Astrocyte of the hippocampus (primary cell): ENCODE results near the gene MYO15A.

Source experiments
- DNase-seq: peaks from one replicate; pipeline ENCODE4 v3.0.0; 2011; ENCODE audit warnings: low read depth, low spot score

Gene MYO15A

DNA sequence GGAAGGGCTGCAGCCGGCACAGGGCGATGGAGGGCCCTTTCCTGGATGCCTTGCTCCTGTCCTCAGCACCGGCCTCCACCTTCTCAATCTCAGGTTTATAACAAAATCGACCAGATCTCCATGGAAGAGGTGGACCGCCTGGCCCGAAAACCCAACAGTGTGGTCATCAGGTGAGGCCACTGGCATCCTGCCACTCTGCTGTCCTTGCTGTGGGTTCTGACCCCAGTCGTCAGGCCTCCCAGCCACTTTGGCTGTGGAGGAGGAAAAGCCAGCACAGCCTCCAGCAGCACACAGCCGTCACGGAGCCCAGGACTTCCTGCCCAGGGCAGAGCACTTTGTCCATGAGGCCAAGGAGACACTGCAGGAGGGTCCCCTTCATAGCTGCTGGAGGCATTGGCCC, 6.7 kb upstream of the MYO15A start:
- no peak for DNase-seq

DNA sequence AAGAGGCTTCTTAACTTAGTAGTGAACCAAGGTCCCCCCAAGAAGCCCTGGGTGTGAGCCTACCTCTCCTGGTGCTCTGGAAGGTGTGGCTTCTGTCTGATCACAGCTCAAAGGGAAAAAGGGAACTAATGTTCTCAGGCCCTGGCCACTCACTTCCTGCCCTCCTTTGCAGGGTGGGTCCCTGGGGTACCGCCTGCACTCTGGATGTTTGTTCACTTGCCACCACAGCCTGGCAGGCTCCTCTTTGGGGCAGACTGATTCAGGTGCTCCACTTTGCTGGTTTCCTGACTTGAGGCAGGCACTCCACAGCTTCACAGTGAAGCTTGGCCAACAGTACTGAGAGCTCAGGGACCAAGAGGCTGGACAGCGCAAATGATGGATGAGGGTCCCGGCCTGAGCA, 5.9 kb upstream of the MYO15A start:
- no peak for DNase-seq

DNA sequence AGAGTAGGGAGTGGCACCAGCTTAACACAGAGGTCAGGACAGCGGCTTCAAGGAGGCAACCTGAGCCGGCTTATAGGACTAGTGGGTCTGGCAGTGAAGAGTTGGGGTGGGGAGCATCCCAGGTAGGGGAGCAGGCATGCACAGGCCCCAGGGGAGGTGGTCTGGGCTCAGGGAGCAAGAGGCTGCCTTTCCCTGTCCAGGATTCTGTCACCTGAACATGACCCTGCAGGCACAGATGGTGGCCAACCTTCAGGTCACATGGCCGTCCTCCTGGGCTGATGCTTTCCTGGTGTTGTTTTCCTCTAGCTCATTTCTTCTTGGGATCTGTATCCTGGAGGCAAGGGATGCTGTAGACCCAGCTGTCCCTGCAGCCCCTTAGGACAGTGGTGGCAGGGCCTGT, 3.5 kb upstream of the MYO15A start:
- DNase-seq, result no peak

GRCh38 chr17:18105595-18105994, 3.0 kb upstream of the MYO15A start:
- no peak for DNase-seq

- no peak for DNase-seq
These were observed 2.3 kb upstream of the MYO15A start for GRCh38 chr17:18106211-18106610.

GRCh38 chr17:18107061-18107790, 1.3 kb upstream of the MYO15A start:
- no peak for DNase-seq

- no peak for DNase-seq
These were observed 585 bp upstream of the MYO15A start for GRCh38 chr17:18107971-18108370.

DNA sequence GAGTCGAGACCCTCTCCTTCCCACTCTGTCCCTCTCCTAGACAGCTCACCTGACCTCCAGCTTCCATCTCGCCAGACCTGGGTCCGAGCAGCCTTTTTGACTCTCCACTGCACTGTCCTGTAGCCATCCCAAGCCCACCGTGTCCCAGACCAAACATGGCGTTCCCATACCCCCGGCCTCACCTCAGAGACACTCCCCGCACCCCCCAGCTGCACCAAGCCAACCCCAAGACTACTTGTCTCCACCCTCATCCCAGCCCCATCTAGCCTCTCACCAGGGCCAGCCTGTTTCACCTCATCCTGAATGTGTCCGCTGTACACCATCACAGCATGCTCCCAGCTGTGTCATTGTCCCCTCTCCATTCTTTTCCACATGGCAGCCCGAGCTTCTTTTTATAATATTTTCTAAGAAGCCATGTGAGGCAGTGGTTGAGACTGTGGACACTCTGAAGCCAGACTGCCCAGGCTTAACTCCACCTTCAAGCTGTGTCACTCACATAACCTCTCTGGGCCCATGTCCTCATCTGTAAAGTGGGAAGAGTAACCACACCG, 1.5 kb downstream of the MYO15A start:
- no peak for DNase-seq

DNA sequence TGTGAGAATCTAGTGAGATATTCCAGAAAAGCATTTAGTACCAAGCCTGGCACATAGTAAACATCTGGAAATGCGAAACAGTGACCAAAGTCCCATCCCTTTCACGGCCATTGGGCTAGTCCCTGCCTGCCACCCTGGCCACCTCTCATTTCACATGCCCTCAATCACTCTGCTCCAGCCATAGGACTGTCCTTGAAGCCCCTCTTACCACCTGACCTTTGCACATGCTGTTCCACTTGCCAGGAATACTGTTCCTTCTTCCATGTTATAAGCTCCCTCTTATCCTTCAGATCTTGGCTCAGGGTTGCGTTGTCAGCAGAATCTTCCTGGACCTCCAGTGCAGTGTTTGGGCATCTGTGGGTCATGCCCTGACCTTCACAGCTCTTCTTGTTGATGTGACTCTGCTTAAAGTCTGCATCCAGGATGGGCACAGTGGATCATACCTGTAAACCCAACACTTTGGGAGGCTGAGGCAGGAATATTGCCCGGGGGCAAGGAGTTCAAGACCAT, 2.1 kb downstream of the MYO15A start:
- no peak for DNase-seq

GRCh38 chr17:18111330-18111971, 2.9 kb downstream of the MYO15A start:
- no peak for DNase-seq

DNA sequence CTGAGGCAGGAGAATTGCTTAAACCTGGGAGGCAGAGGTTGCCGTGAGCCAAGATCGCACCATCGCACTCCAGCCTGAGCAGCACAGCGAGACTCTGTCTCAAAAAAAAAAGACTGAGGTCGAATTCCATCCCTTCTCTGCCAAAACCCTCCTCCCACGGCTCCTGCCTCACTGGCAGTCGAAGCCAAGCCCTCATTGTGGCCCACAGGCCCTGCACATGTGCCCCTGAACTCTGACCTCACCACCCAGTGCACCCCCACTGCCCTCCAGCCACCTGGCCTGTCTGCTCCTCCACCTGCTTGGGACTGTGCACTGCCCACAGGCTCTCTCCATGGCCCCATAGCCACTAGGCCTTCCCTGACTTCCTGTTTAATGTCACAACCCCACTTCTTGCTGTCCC, 7.0 kb downstream of the MYO15A start:
- DNase-seq, result no peak

DNA sequence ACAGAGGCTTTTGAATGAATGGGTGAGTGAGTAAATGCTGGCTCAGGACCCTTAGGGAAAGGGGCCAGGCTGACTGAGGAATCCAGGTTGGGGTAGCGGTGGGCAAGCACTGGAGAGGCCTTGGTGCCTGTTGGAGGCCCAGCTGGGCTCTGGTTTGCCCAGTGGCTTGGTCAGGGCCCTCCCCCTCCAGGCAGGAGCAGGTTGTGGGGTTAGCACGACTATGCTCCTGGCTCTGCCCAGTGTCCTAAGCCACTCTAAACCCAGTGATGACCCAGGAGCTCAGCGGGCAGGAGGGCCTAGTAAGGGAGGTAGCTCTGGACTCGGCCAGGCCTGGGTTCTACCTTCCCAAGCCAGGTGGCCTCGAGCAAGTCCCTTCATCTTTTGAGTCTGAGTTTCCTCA, 7.5 kb downstream of the MYO15A start:
- DNase-seq, result no peak

GRCh38 chr17:18117533-18117932, 9.0 kb downstream of the MYO15A start:
- no peak for DNase-seq

- no peak for DNase-seq
These were observed 9.7 kb downstream of the MYO15A start for GRCh38 chr17:18117982-18118975.

DNA sequence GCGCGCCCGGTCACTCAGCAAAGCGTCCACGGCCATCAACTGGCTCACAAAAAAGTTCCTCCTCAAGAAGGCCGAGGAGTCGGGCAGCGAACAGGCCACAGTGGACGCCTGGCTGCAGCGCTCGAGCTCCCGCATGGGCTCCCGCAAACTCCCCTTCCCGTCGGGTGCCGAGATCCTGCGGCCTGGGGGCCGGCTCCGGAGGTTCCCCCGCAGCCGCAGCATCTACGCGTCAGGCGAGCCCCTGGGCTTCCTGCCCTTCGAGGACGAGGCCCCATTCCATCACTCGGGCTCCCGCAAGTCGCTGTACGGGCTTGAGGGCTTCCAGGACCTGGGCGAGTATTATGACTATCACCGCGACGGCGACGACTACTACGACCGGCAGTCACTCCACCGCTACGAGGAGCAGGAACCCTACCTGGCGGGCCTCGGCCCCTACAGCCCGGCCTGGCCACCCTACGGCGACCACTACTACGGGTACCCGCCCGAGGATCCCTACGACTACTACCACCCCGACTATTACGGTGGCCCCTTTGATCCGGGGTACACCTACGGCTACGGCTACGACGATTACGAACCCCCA, 10.7 kb downstream of the MYO15A start:
- DNase-seq, result no peak

DNA sequence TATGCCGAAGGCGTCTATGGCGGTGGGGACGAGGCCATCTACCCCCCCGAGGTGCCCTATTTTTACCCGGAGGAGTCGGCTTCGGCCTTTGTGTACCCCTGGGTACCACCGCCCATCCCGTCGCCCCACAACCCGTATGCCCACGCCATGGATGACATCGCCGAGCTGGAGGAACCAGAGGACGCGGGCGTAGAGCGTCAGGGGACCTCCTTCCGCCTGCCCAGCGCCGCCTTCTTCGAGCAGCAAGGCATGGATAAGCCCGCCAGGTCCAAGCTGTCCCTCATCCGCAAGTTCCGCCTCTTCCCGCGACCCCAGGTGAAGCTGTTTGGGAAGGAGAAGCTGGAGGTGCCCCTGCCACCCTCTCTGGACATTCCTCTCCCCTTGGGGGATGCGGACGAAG, 11.4 kb downstream of the MYO15A start:
- DNase-seq, result no peak

- DNase-seq, result no peak
These were observed 12.0 kb downstream of the MYO15A start for GRCh38 chr17:18120461-18121017.

- no peak for DNase-seq
These were observed 12.8 kb downstream of the MYO15A start for GRCh38 chr17:18121144-18121910.

- DNase-seq, result no peak
These were observed 14.6 kb downstream of the MYO15A start for GRCh38 chr17:18122990-18123753.
